Mesendoderm (in vitro differentiated cells): ENCODE measurements around the gene SHISA9.

Experiments used
- DNase-seq: peaks from one replicate; pipeline ENCODE4 v3.0.0; 2013
- H2AK5ac ChIP-seq: 2 replicates; pipeline ENCODE4 v1.6.1; 2013; ENCODE audit warnings: low read length, inconsistent platforms
- H2BK120ac ChIP-seq: 2 replicates; pipeline ENCODE4 v1.6.1; 2013; ENCODE audit warnings: low read depth, mild to moderate bottlenecking, low read length, moderate library complexity, mixed read lengths
- H2BK15ac ChIP-seq: replicated peaks from 2 replicates; pipeline ENCODE4 v1.6.1; 2013; ENCODE audit warnings: low read depth, mild to moderate bottlenecking, moderate library complexity
- H2BK5ac ChIP-seq: 2 replicates; pipeline ENCODE4 v1.6.1; 2013; ENCODE audit warnings: low read length, inconsistent platforms
- H3K18ac ChIP-seq: 2 replicates; pipeline ENCODE4 v1.6.1; 2013; ENCODE audit warnings: mild to moderate bottlenecking, low read length, mixed read lengths
- H3K23ac ChIP-seq: one replicate; pipeline ENCODE4 v1.6.1; 2013; ENCODE audit warnings: low read length
- H3K27ac ChIP-seq: 2 replicates; pipeline ENCODE4 v1.5.1; 2013; ENCODE audit warnings: low read depth, mild to moderate bottlenecking, inconsistent platforms, low read length, moderate library complexity
- H3K27me3 ChIP-seq: 2 replicates; pipeline ENCODE4 v1.6.1; 2013; ENCODE audit warnings: low read length, control low read depth, mild to moderate bottlenecking, inconsistent platforms; ENCODE audit not compliant: insufficient read depth, poor library complexity
- H3K36me3 ChIP-seq: 2 replicates; pipeline ENCODE4 v1.6.1; 2013; ENCODE audit warnings: low read length, inconsistent platforms; ENCODE audit not compliant: control insufficient read depth, insufficient read depth
- H3K4ac ChIP-seq: one replicate; pipeline ENCODE4 v1.6.1; 2013; ENCODE audit warnings: low read depth, mild to moderate bottlenecking, low read length, moderate library complexity
- H3K4me1 ChIP-seq: 2 replicates; pipeline ENCODE4 v1.6.1; 2013; ENCODE audit warnings: low read depth, low read length, inconsistent platforms; ENCODE audit not compliant: control insufficient read depth
- H3K4me2 ChIP-seq: 2 replicates; pipeline ENCODE4 v1.6.1; 2013; ENCODE audit warnings: low read length
- H3K4me3 ChIP-seq: 2 replicates; pipeline ENCODE4 v1.5.1; 2013; ENCODE audit warnings: mild to moderate bottlenecking, low read length
- H3K56ac ChIP-seq: one replicate; pipeline ENCODE4 v1.6.1; 2013; ENCODE audit warnings: low read length
- H3K79me1 ChIP-seq: 2 replicates; pipeline ENCODE4 v1.6.1; 2013; ENCODE audit warnings: low read length, inconsistent platforms
- H3K79me2 ChIP-seq: 2 replicates; pipeline ENCODE4 v1.6.1; 2013; ENCODE audit warnings: mild to moderate bottlenecking, low read length; ENCODE audit not compliant: control insufficient read depth, insufficient read depth
- H3K9ac ChIP-seq: 2 replicates; pipeline ENCODE4 v1.6.1; 2013; ENCODE audit warnings: low read length, inconsistent platforms
- H4K5ac ChIP-seq: one replicate; pipeline ENCODE4 v1.6.1; 2013; ENCODE audit warnings: low read length
- H4K8ac ChIP-seq: one replicate; pipeline ENCODE4 v1.6.1; 2013; ENCODE audit warnings: low read depth, mild to moderate bottlenecking, control low read depth, low read length, moderate library complexity
- WGBS: extraction: QIAGEN DNeasy Blood & Tissue Kit; methylation state at CpG from one replicate; pipeline ENCODE4 v1.1.7; 2013; ENCODE audit warnings: low lambda C conversion rate, missing lambda C conversion rate; ENCODE audit not compliant: insufficient coverage; ENCODE audit errors: extremely low coverage; 5-methylcytosine and 5-hydroxymethylcytosine counted together

The SHISA9 gene

DNA sequence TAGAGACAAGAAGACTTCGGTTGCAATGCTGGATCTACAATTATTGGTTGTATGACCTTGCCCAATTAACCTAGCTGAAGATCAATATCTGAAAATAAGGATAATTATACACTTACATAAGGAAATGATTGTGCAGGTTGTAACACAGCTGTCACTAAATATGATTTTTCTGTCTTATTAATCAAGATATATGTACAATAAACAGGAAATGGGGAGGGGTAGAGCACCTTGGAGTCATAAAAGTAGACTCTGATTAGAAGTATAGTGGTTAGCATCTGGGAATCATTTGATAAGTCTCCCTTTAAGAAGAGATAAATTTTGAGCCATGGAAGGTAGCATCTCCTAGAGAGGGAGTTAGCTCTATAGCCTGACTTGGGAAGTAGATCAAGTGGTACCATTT, 369.2 kb downstream of the SHISA9 start:
- Histone ChIP-seq H2BK120ac (no peak overlapping the region), H3K18ac (no peak overlapping the region), H4K8ac (no peak overlapping the region), H3K79me1 (no peaks in the 10 kb centered on the region), H3K4me3 (no peak overlapping the region), H3K23ac (no peak overlapping the region), H3K4me1 (no peaks in the 10 kb centered on the region), H3K56ac (no peak overlapping the region), H2BK5ac (no peak overlapping the region), H3K9ac (no peak overlapping the region), H2BK15ac (no peak overlapping the region), H3K27ac (no peak overlapping the region), H3K79me2 (no peaks in the 10 kb centered on the region), H3K4me2 (no peak overlapping the region), H3K4ac (no peak overlapping the region), H2AK5ac (no peak overlapping the region), H3K36me3 (no peaks in the 10 kb centered on the region), H4K5ac (no peak overlapping the region), H3K27me3 (no peaks in the 10 kb centered on the region)
- WGBS: no CpG with 5 or more reads among the region's 1 CpG
- no peak for DNase-seq

DNA sequence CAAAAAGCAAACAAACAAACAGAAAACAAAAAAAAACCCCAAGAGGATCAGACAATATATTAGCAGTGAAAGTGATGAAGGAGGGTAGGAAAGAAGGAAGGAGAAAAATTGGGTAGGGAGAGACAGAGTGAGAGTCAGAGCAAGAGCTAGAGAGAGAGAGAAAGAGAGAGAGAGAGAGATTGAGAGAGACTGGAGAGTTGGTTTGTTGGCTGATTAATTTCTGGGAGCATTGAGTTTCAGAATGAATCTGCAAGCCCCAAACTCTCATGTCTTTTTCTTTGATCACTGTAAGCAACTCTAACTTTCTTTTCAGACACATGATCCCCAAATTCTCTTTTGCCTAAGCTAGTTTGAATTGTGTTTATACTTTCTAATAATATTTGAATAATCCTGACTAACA, 388.1 kb downstream of the SHISA9 start:
- no peak overlapping the region for H3K18ac ChIP-seq
- no peak overlapping the region for H3K4me2 ChIP-seq
- H3K27ac ChIP-seq: no peak overlapping the region
- H3K36me3 ChIP-seq: no peaks in the 10 kb centered on the region
- no peaks in the 10 kb centered on the region for H3K79me1 ChIP-seq
- H4K5ac ChIP-seq: no peak overlapping the region
- H4K8ac ChIP-seq: no peak overlapping the region
- no peak overlapping the region for H2BK5ac ChIP-seq
- H3K79me2 ChIP-seq: no peaks in the 10 kb centered on the region
- H3K23ac ChIP-seq: no peak overlapping the region
- H3K9ac ChIP-seq: no peak overlapping the region
- no peak overlapping the region for H2BK120ac ChIP-seq
- H3K4me1 ChIP-seq: peaks cover 13% of the 10 kb centered on the region
- H3K27me3 ChIP-seq: no peaks in the 10 kb centered on the region
- no peak overlapping the region for H2BK15ac ChIP-seq
- no peak overlapping the region for H2AK5ac ChIP-seq
- no peak overlapping the region for H3K56ac ChIP-seq
- no peak for DNase-seq
- no peak overlapping the region for H3K4me3 ChIP-seq
- H3K4ac ChIP-seq: no peak overlapping the region
